Upper lobe of right lung (tissue), 1 donor: ENCODE measurements around the gene ZSWIM3. TPM values are rescaled to one million over a fixed set of nuclear protein-coding genes. Genes with fewer than 3 reads are reported as not detected.
A peak's percentile ranks its signal among the peaks of the same experiment; 100 is the strongest.

Experiments
- ATAC-seq: fragments of 200-7000 bp; cut with Tn5 transposase; one replicate; pipeline ENCODE4 v1.9.1; 2020; ENCODE audit warnings: mild to moderate bottlenecking, moderate library complexity
- DNase-seq: peaks from one replicate; pipeline ENCODE4 v3.0.0-alpha.2; 2020
- H3K27ac ChIP-seq: fragments of 200-600 bp; one replicate; pipeline ENCODE4 v1.8.0; 2022
- H3K27me3 ChIP-seq: fragments of 200-600 bp; one replicate; pipeline ENCODE4 v1.8.0; 2022; ENCODE audit warnings: mild to moderate bottlenecking
- H3K36me3 ChIP-seq: fragments of 200-600 bp; one replicate; pipeline ENCODE4 v1.8.0; 2022
- H3K4me1 ChIP-seq: fragments of 200-600 bp; one replicate; pipeline ENCODE4 v1.8.0; 2022
- H3K4me3 ChIP-seq: fragments of 200-600 bp; one replicate; pipeline ENCODE4 v1.8.0; 2022; ENCODE audit warnings: mild to moderate bottlenecking
- H3K9me3 ChIP-seq: fragments of 200-600 bp; one replicate; pipeline ENCODE4 v1.8.0; 2022
- CTCF ChIP-seq: fragments of 200-600 bp; IDR thresholded peaks from one replicate; pipeline ENCODE4 v1.8.0; 2022; ENCODE audit warnings: antibody characterized with exemption
- intact Hi-C: fragments of 100-400 bp; cut with DNase I; formaldehyde crosslinking; loops from one replicate; pipeline ENCODE4 v1.11.0; 2022
- total RNA-seq: library from RNA; stranded (reverse); fragmentation: NEBNext Ultra II Directional; extraction: Animal tissue kit (Norgen Biotek cat#: 25700); gene quantifications from one replicate; pipeline ENCODE4 v1.2.1, GENCODE V29; 2021
- donor health status: DM: no; HTN: yes; CAD: no; lungs with severe emphysema.

Gene ZSWIM3
- total RNA-seq, 1 donor from 2014 or later = 4.0 TPM

GRCh38 chr20:45890077-45890984 lies 32.9 kb downstream of the ZSWIM3 start:
- TF ChIP-seq CTCF = peak; percentile 66
- DNase-seq (peak; percentile 89), ATAC-seq (peak; percentile 85)
- Histone ChIP-seq H3K27ac (peak overlapping the region; percentile 71), H3K27me3 (no peaks in the 10 kb centered on the region), H3K9me3 (no peaks in the 10 kb centered on the region), H3K4me3 (peak overlapping the region; percentile 80), H3K36me3 (peaks cover 28% of the 10 kb centered on the region), H3K4me1 (peaks cover 8% of the 10 kb centered on the region)
- intact Hi-C loops = no loop called here

DNA sequence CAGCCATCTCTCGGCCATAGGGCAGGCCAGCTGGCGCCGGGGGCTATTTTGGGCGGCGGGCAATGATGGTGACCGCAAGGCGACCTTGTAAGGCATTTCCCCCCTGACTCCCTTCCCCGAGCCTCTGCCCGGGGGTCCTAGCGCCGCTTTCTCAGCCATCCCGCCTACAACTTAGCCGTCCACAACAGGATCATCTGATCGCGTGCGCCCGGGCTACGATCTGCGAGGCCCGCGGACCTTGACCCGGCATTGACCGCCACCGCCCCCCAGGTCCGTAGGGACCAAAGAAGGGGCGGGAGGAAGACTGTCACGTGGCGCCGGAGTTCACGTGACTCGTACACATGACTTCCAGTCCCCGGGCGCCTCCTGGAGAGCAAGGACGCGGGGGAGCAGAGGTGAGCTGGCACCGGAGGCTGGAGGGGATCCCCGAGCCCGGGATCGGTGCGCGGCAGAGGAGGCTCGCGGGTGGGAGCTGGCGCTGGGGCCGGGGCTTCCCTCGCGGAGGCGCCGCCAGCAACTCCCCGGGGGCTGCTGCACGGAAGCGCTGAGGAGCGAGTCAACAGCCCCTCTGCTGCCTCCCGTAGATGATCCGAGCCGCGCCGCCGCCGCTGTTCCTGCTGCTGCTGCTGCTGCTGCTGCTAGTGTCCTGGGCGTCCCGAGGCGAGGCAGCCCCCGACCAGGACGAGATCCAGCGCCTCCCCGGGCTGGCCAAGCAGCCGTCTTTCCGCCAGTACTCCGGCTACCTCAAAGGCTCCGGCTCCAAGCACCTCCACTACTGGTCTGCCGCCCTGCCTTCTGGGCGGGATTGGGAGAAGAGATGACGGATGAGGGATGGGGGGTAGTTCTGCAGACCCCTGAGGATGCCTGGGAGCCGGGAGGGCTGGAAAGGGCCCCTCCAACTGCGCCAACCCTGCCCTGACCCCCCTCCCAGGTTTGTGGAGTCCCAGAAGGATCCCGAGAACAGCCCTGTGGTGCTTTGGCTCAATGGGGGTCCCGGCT lies 33.9 kb downstream of the ZSWIM3 start, which contains the start of the genes CTSA and NEURL2:
TSS of gene CTSA (plus strand) at position 351 of the 999 bp plus-strand sequence. CDS start at position 585, 234 bp downstream.
TSS of gene NEURL2 (minus strand) at position 224 of the 999 bp plus-strand sequence. CDS start at position 7, 217 bp downstream.
- DNase-seq = peak; percentile 96
- TF ChIP-seq CTCF = no peak
- H3K4me3 ChIP-seq = peak within 1 kb of the TSS; percentile 80
- ATAC-seq = peak; percentile 91
- no peaks in the 10 kb centered on the region for H3K27me3 ChIP-seq
- peaks cover 8% of the 10 kb centered on the region for H3K4me1 ChIP-seq
- peak within 1 kb of the TSS; percentile 71 for H3K27ac ChIP-seq
- peaks cover 36% of the 10 kb centered on the region for H3K36me3 ChIP-seq
- intact Hi-C loops = no loop called here
- no peaks in the 10 kb centered on the region for H3K9me3 ChIP-seq

DNA sequence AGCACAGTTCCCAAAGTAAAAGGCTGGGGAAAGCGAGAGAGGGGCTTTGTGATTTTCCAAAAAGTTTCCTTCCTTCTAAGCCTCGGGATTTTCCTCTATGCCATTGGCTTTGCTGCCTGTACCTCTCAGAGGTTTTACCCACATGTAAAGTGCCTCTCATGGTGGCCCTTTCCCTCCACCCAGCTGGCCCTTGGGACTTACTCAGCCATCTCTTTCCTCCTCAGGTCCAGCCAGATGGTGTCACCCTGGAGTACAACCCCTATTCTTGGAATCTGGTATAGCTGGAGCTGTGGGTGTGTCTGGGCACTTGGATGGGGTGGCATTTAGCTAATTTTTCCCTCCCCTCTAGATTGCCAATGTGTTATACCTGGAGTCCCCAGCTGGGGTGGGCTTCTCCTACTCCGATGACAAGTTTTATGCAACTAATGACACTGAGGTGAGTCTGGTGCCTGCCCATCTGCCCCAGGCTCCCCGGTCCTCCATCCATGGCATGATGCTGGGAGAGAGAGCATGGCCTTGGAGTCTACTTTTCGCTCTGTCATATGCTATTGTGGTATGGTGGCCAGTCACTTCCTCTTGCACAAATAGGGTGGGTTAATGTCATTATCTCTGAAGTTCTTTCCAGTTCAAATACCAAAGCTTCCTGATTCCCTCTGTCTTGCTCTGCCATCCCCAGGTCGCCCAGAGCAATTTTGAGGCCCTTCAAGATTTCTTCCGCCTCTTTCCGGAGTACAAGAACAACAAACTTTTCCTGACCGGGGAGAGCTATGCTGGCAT lies 34.8 kb downstream of the ZSWIM3 start:
- peak; percentile 19 for ATAC-seq

DNA sequence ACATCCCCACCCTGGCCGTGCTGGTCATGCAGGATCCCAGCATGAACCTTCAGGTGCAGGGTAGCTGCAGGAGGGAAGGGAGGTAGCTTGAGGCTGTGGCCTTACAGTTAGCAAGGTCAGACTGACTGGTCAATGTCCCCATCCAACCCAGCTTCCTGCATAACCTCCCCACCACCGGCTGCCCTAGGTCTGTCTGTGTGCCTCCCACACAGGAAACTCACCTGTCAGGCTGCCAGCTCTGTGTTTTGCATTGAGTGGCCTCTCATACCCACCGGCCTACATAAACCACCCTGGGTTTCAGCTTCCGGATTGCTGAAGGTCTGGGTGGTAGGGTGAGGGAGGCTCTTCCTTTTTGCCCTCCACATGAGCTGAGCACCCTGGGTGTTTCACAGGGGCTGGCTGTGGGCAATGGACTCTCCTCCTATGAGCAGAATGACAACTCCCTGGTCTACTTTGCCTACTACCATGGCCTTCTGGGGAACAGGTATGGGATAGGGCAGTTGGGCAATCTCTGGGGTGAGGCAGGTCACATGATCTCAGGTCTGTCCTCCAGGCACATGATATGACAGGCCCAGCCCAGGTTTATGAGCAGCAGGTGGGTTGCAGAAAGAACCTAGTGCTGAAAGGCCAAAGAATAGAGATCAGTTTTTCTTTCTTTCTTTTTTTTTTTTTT lies 35.5 kb downstream of the ZSWIM3 start:
- H3K4me1 ChIP-seq = peaks cover 8% of the 10 kb centered on the region
- no peak for DNase-seq
- H3K9me3 ChIP-seq = no peaks in the 10 kb centered on the region
- H3K36me3 ChIP-seq = peaks cover 42% of the 10 kb centered on the region
- H3K27me3 ChIP-seq = no peaks in the 10 kb centered on the region
- ATAC-seq = no peak
- intact Hi-C loops = no loop called here
- H3K27ac ChIP-seq = no peak overlapping the region
- TF ChIP-seq CTCF = no peak
- H3K4me3 ChIP-seq = no peak overlapping the region

More for the DNA sequence above, 34.8 kb downstream of the ZSWIM3 start:
- Histone ChIP-seq H3K27me3 (no peaks in the 10 kb centered on the region), H3K9me3 (no peaks in the 10 kb centered on the region), H3K4me1 (peaks cover 8% of the 10 kb centered on the region), H3K4me3 (peak overlapping the region; percentile 80), H3K36me3 (peaks cover 35% of the 10 kb centered on the region), H3K27ac (no peak overlapping the region)
- TF ChIP-seq CTCF = peak; percentile 19
- DNase-seq = no peak
- intact Hi-C loops = no loop called here
